ENCODE results near the gene FPGS.

Gene FPGS

DNA sequence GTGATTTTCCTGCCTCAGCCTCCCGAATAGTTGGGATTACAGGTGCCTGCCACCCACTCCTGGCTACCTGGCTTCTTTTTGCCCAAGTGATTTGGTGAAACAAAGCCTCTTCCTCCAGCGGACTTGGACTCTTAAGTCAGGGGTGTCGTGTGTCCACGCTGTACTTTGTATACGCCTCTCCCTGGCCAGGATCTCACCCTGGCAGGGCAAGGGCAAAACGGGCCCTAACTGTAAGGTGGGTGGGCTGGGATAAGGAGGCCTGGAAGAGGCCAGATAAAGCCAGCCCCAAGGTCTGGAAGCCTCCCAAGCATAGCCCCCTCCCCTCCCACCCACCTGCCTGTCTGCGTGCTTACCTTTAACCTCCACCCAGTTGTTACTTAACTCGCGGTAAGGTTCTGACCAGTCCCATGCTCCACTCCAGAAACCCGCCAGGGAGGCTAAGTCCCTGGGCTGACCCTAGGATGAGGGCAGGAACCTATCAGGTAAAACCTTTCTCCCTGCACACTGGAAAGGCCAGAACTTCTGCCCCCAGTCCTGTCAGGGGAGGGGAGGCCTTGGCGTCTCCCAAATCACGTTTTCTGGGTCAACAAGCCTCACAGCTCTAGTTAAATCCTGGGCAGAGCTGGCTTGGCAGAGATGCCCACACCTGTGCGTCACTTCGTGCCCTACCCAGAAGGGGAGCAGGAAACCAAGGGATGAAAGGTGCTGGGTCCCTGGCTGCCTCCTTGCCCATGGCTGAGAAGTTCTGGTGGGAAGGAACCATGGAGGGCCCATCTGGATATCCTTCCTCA lies 8.5 kb upstream of the FPGS start:
- no peak overlapping the region for H3K4me3 Mint-ChIP-seq
- peaks cover 6% of the 10 kb centered on the region for H3K27me3 Mint-ChIP-seq (ENCODE audit: low read depth, poor library complexity)
- TF ChIP-seq, protein P1, sequence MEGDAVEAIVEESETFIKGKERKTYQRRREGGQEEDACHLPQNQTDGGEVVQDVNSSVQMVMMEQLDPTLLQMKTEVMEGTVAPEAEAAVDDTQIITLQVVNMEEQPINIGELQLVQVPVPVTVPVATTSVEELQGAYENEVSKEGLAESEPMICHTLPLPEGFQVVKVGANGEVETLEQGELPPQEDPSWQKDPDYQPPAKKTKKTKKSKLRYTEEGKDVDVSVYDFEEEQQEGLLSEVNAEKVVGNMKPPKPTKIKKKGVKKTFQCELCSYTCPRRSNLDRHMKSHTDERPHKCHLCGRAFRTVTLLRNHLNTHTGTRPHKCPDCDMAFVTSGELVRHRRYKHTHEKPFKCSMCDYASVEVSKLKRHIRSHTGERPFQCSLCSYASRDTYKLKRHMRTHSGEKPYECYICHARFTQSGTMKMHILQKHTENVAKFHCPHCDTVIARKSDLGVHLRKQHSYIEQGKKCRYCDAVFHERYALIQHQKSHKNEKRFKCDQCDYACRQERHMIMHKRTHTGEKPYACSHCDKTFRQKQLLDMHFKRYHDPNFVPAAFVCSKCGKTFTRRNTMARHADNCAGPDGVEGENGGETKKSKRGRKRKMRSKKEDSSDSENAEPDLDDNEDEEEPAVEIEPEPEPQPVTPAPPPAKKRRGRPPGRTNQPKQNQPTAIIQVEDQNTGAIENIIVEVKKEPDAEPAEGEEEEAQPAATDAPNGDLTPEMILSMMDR (IDR thresholded peaks at IDR 0.05), result no peak
- H3K4me1 Mint-ChIP-seq, result peaks cover 11% of the 10 kb centered on the region
- H3K27ac Mint-ChIP-seq, result peak overlapping the region; percentile 92
- DNase-seq, result no peak
- H3K36me3 Mint-ChIP-seq (ENCODE audit: low read depth), result peaks cover 22% of the 10 kb centered on the region
- H3K9me3 Mint-ChIP-seq, result no peaks in the 10 kb centered on the region

DNA sequence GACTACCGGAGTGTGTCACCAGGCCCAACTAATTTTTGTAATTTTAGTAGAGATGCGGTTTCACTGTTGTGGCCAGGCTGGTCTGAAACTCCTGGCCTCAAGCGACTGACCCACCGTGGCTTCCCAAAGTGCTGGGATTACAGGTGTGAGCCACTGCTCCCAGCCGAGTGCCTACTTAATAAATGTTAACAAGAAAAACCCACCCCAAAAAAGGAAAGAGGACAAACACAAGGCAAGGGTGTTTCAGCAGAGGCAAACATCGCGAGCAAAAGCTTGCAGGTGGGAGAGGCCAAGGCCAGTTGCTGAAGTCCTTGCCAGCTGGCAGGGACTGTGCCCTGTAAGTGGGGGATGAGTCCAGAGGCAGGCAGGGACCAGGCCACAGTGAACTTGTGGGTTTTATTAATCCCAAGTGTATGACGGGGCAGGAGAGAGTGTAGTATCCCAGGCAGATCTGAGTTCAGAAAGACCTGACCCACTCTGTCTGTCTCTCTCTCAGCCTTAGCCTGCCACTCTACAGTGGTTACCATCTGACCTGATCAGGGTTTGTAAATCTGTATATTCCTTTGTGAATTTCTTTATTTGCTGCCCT lies 6.4 kb upstream of the FPGS start:
- TF ChIP-seq, protein P1 (IDR thresholded peaks at IDR 0.05), result no peak
- no peaks in the 10 kb centered on the region for H3K9me3 Mint-ChIP-seq
- H3K36me3 Mint-ChIP-seq (ENCODE audit: low read depth), result peaks cover 4% of the 10 kb centered on the region
- peaks cover 11% of the 10 kb centered on the region for H3K27me3 Mint-ChIP-seq (ENCODE audit: low read depth, poor library complexity)
- H3K4me1 Mint-ChIP-seq, result peaks cover 11% of the 10 kb centered on the region
- H3K4me3 Mint-ChIP-seq, result no peak overlapping the region
- DNase-seq, result no peak
- peak overlapping the region; percentile 64 for H3K27ac Mint-ChIP-seq

DNA sequence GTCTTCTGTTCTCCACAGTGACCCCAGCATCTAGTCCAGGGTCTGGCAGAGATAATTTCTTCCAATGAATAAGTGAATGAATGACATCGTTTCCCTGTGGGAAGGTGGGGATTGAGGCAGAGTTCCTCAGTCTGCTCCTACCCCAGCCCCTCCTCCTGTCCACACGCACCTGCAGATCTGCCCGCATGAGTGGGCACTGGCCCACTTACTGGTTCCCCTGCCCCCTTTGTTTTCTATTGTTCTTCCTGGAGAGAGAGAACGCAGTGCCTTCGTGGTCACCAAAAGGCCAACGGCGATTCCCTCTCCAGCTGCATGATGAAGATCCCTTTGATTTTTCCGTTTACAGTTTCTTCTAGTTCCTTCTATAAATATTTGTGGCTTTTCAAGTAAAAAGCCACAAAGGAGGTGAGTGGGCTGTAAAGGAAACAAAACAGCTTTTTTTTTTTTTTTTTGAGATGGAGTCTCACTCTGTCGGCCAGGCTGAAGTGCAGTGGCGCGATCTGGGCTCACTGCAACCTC lies 5.8 kb upstream of the FPGS start:
- Mint-ChIP-seq H3K27ac (no peak overlapping the region), H3K9me3 (no peaks in the 10 kb centered on the region), H3K4me1 (peaks cover 13% of the 10 kb centered on the region), H3K36me3 (ENCODE audit: low read depth) (no peaks in the 10 kb centered on the region), H3K27me3 (ENCODE audit: low read depth, poor library complexity) (peaks cover 11% of the 10 kb centered on the region), H3K4me3 (no peak overlapping the region)
- no peak for DNase-seq
- TF ChIP-seq, protein P1 (IDR thresholded peaks at IDR 0.05), result no peak

DNA sequence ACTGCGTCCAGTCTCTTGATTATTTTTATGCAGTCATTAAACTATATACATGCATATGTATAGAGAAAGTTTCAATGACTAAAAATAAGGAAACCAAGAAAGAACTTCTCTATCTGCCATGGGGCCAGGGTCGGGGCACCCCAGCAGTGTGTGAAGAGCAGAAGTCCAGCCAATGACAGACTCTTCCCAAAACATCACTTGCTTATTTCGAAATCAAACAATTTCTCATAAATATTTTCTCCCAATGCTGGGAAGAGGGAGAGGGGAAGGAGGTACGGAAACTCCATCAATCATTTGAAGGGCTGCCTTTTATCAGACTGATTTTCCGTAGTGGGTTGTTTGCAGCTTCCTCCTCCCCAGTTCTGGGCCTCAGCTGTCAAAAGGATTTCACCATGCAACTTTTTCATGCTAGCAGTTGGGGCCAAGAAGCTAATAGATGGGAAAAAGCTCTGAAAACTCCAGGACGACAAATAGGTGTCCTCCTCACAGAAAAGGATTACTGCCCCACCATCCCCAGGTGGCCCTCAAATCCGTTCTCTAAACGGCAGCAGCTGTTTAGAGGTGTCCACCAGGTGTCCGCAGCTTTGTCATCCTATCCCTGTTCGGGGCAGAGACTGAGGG lies 617 bp upstream of the FPGS start:
- Mint-ChIP-seq H3K9me3 (no peaks in the 10 kb centered on the region), H3K36me3 (ENCODE audit: low read depth) (peaks cover 10% of the 10 kb centered on the region), H3K27ac (peak overlapping the region; percentile 90), H3K27me3 (ENCODE audit: low read depth, poor library complexity) (peaks cover 11% of the 10 kb centered on the region), H3K4me3 (peak overlapping the region; percentile 97), H3K4me1 (peaks cover 17% of the 10 kb centered on the region)
- TF ChIP-seq, protein P1 (IDR thresholded peaks at IDR 0.05), result no peak
- no peak for DNase-seq

DNA sequence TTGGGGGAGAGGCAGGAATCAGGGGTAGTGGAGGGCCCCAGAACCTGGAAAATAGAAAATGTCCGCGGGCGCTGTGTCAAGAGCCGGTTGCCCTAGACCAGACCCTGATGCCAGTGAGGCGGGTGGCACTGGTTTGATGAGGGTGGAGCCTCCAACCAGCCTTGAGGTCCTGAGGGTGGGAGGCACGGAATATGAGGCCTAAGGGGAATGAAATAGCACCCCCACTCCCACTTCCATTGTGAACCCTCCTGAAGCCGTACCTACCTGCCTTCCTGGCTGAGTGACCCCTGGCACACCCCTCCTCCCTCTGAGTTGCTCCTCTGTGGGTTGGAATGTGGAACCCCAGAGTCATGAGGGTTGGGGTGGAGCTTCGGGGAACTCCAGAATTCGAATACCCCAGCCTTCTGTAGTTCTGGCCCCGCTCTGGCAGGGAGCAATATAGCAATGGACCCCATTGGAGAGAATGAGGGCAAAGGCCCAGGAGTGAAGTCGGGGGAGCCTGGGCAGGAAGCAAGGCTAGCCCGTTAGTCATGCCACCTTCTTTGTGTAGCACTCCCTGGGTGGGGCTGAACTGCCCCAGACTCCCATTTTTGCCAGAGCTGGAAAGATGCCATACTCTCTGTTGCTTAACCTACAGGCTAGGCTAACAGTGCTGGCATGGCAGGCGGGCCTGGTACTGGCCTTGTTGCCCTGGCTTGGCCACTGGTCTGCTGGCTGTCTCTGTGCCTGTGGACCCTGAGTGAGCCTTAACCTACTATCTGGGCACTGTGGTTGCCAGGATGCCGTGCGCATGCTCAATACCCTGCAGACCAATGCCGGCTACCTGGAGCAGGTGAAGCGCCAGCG lies 1.0 kb downstream of the FPGS start:
- Mint-ChIP-seq H3K27ac (peak overlapping the region; percentile 44), H3K36me3 (ENCODE audit: low read depth) (peaks cover 21% of the 10 kb centered on the region), H3K4me1 (peaks cover 17% of the 10 kb centered on the region), H3K27me3 (ENCODE audit: low read depth, poor library complexity) (peaks cover 14% of the 10 kb centered on the region), H3K9me3 (no peaks in the 10 kb centered on the region), H3K4me3 (peak overlapping the region; percentile 97)
- no peak for DNase-seq
- TF ChIP-seq, protein P1 (IDR thresholded peaks at IDR 0.05), result no peak
